BLaER1 treated with 17β-estradiol and CSF1 and Interleukin-3, amounts not matched to agents 10 nM and 100 nM (cell line): ENCODE measurements around the gene MFN2.

Experiments
- H3K27ac ChIP-seq, 11 experiments: shearing (Covaris generic); formaldehyde crosslinking; 2 replicates each; pipeline ENCODE4 v1.8.1; 2022
- H3K27me3 ChIP-seq, 11 experiments: shearing (Covaris generic); formaldehyde crosslinking; 2 replicates each; pipeline ENCODE4 v1.8.1; 2022
- H3K36me3 ChIP-seq, 11 experiments: shearing (Covaris generic); formaldehyde crosslinking; 2 replicates each; pipeline ENCODE4 v1.8.1; 2022
- H3K4me1 ChIP-seq, 10 experiments: shearing (Covaris generic); formaldehyde crosslinking; 2 replicates each; pipeline ENCODE4 v1.8.1; 2022
- H3K4me2 ChIP-seq, 11 experiments: shearing (Covaris generic); formaldehyde crosslinking; 2 replicates each; pipeline ENCODE4 v1.8.1; 2022
- H3K4me3 ChIP-seq, 10 experiments: shearing (Covaris generic); formaldehyde crosslinking; 2 replicates each; pipeline ENCODE4 v1.8.1; 2022
- H3K9ac ChIP-seq, 11 experiments: shearing (Covaris generic); formaldehyde crosslinking; 2 replicates each; pipeline ENCODE4 v1.8.1; 2022
- H3K9me3 ChIP-seq, 11 experiments: shearing (Covaris generic); formaldehyde crosslinking; replicated peaks in 1 of 11; 2 replicates each; pipeline ENCODE4 v1.8.1; 2022
- H4K20me1 ChIP-seq, 11 experiments: shearing (Covaris generic); formaldehyde crosslinking; 2 replicates each; pipeline ENCODE4 v1.8.1; 2022
- Cebpa-rat ChIP-seq, 11 experiments: shearing (Covaris generic); IDR thresholded peaks; 2 replicates each; pipeline ENCODE4 v1.8.1; 2022

Gene MFN2

GRCh38 chr1:11955221-11955620 is 25.0 kb upstream of the MFN2 start:
- Histone ChIP-seq H4K20me1 (peaks cover 0 to 22% (median 0%) of the 10 kb centered on the region in 11 experiments; a peak in 2 of 22 replicates), H3K4me3 (no peak overlapping the region), H3K4me1 (peaks cover 0 to 5% (median 1%) of the 10 kb centered on the region in 10 experiments; a peak in 10 of 20 replicates), H3K27ac (no peak overlapping the region), H3K36me3 (peaks cover 37 to 96% (median 84%) of the 10 kb centered on the region in 11 experiments), H3K9ac (no peak overlapping the region), H3K27me3 (no peaks in the 10 kb centered on the region), H3K4me2 (no peak overlapping the region), H3K9me3 (no peaks in the 10 kb centered on the region)
- no peak for TF ChIP-seq Cebpa-rat (IDR thresholded peaks at IDR 0.05)

DNA sequence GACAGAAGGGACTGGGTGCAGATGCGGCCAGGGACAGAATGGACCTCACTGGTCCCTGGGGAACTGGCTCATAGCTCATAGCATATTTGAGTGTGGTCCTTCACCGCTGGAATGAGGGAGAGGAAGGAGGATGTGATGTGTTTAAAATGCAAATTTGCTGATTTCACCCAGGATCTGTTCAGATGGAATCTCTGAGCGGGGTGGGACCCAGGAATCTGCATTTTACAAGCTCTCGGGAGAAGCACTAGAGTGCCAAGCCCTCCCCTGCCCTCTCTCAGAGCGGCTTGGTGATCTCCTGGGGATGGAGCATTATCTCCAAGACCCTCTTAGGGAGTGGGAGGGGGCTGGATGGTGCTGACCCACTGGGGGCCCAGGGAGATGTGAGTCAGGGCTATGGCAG is 22.8 kb upstream of the MFN2 start:
- H3K4me3 ChIP-seq = no peak overlapping the region
- H3K4me1 ChIP-seq = peaks cover 0 to 22% (median 15%) of the 10 kb centered on the region in 10 experiments; a peak in 12 of 20 replicates
- no peaks in the 10 kb centered on the region for H3K27me3 ChIP-seq
- TF ChIP-seq Cebpa-rat (IDR thresholded peaks at IDR 0.05) = no peak
- H3K27ac ChIP-seq = no peak overlapping the region
- H3K4me2 ChIP-seq = no peak overlapping the region
- no peaks in the 10 kb centered on the region for H3K9me3 ChIP-seq
- H4K20me1 ChIP-seq = peaks cover 0 to 22% (median 0%) of the 10 kb centered on the region in 11 experiments; a peak in 2 of 22 replicates
- peaks cover 41 to 94% (median 82%) of the 10 kb centered on the region in 11 experiments for H3K36me3 ChIP-seq
- H3K9ac ChIP-seq = no peak overlapping the region

GRCh38 chr1:11957897-11958296 is 22.3 kb upstream of the MFN2 start:
- no peaks in the 10 kb centered on the region for H3K9me3 ChIP-seq
- no peak overlapping the region for H3K4me3 ChIP-seq
- peaks cover 43 to 94% (median 82%) of the 10 kb centered on the region in 11 experiments for H3K36me3 ChIP-seq
- H3K27me3 ChIP-seq = no peaks in the 10 kb centered on the region
- no peak for TF ChIP-seq Cebpa-rat (IDR thresholded peaks at IDR 0.05)
- no peak overlapping the region for H3K27ac ChIP-seq
- no peak overlapping the region for H3K9ac ChIP-seq
- no peak overlapping the region for H3K4me2 ChIP-seq
- peaks cover 0 to 20% (median 0%) of the 10 kb centered on the region in 11 experiments; a peak in 2 of 22 replicates for H4K20me1 ChIP-seq
- H3K4me1 ChIP-seq = peaks cover 0 to 22% (median 15%) of the 10 kb centered on the region in 10 experiments; a peak in 12 of 20 replicates

- peak overlapping the region in 6 of 11 experiments; percentile 56 to 81 (median 70); a peak in 5 of 22 replicates for H3K27ac ChIP-seq
- H4K20me1 ChIP-seq = peaks cover 0 to 15% (median 0%) of the 10 kb centered on the region in 11 experiments; a peak in 1 of 22 replicates
- H3K9ac ChIP-seq = peak overlapping the region in 2 of 11 experiments; percentile 35 to 60; a peak in 4 of 22 replicates
- no peaks in the 10 kb centered on the region for H3K9me3 ChIP-seq
- H3K4me3 ChIP-seq = no peak overlapping the region
- peaks cover 0 to 22% (median 15%) of the 10 kb centered on the region in 10 experiments; a peak in 15 of 20 replicates for H3K4me1 ChIP-seq
- no peak for TF ChIP-seq Cebpa-rat (IDR thresholded peaks at IDR 0.05)
- peak overlapping the region in 6 of 11 experiments; percentile 27 to 75 (median 57); a peak in 10 of 22 replicates for H3K4me2 ChIP-seq
- H3K27me3 ChIP-seq = no peaks in the 10 kb centered on the region
- H3K36me3 ChIP-seq = peaks cover 48 to 94% (median 82%) of the 10 kb centered on the region in 11 experiments
Measured at GRCh38 chr1:11960276-11960675, 20.0 kb upstream of the MFN2 start.

DNA sequence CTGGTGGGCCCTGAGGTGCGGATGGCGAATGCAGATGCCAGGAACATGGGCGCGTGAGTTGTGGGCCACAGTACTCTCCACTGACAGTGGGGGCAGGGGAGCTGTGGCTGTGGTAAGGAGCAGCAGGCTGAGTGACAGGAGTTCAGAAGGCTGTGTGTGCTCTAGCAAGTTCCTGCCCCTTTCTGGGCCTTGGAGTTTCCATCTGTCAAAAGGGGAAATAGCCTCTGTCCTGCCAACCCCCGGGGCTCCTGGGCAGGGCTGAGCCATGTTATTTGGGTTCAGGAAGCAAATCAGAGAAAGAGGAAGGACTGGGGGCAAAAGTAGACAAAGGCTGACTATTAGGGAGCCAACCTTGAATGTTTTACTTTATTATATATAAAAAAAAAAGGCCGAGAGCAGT is 19.5 kb upstream of the MFN2 start:
- Histone ChIP-seq H3K4me2 (peak overlapping the region in 7 of 11 experiments; percentile 7 to 75 (median 56); a peak in 12 of 22 replicates), H3K27me3 (no peaks in the 10 kb centered on the region), H4K20me1 (peaks cover 0 to 15% (median 0%) of the 10 kb centered on the region in 11 experiments; a peak in 1 of 22 replicates), H3K4me3 (no peak overlapping the region; a peak in 1 of 20 replicates), H3K36me3 (peaks cover 52 to 94% (median 83%) of the 10 kb centered on the region in 11 experiments), H3K9me3 (no peaks in the 10 kb centered on the region), H3K27ac (peak overlapping the region in 9 of 11 experiments; percentile 36 to 81 (median 60); a peak in 15 of 22 replicates), H3K4me1 (peaks cover 0 to 22% (median 15%) of the 10 kb centered on the region in 10 experiments; a peak in 15 of 20 replicates), H3K9ac (peak overlapping the region in 9 of 11 experiments; percentile 9 to 61 (median 52); a peak in 17 of 22 replicates)
- TF ChIP-seq Cebpa-rat (IDR thresholded peaks at IDR 0.05) = no peak

- no peaks in the 10 kb centered on the region for H3K27me3 ChIP-seq
- H3K4me1 ChIP-seq = peaks cover 0 to 22% (median 15%) of the 10 kb centered on the region in 10 experiments; a peak in 15 of 20 replicates
- H3K27ac ChIP-seq = peak overlapping the region in 9 of 11 experiments; percentile 36 to 81 (median 60); a peak in 16 of 22 replicates
- TF ChIP-seq Cebpa-rat (IDR thresholded peaks at IDR 0.05) = no peak
- peak overlapping the region in 9 of 11 experiments; percentile 9 to 61 (median 52); a peak in 15 of 22 replicates for H3K9ac ChIP-seq
- H4K20me1 ChIP-seq = peaks cover 0 to 14% (median 0%) of the 10 kb centered on the region in 11 experiments; a peak in 1 of 22 replicates
- H3K36me3 ChIP-seq = peaks cover 53 to 93% (median 86%) of the 10 kb centered on the region in 11 experiments
- H3K4me3 ChIP-seq = no peak overlapping the region; a peak in 1 of 20 replicates
- H3K9me3 ChIP-seq = no peaks in the 10 kb centered on the region
- peak overlapping the region in 7 of 11 experiments; percentile 7 to 75 (median 56); a peak in 12 of 22 replicates for H3K4me2 ChIP-seq
Measured at GRCh38 chr1:11961230-11961629, 19.0 kb upstream of the MFN2 start.

- Histone ChIP-seq H3K4me3 (no peak overlapping the region), H3K9ac (no peak overlapping the region), H3K27ac (no peak overlapping the region), H3K27me3 (no peaks in the 10 kb centered on the region), H3K4me2 (no peak overlapping the region), H3K4me1 (peaks cover 0 to 26% (median 17%) of the 10 kb centered on the region in 10 experiments; a peak in 16 of 20 replicates), H4K20me1 (peaks cover 0 to 9% (median 0%) of the 10 kb centered on the region in 11 experiments; a peak in 3 of 22 replicates), H3K9me3 (no peaks in the 10 kb centered on the region), H3K36me3 (peaks cover 33 to 91% (median 73%) of the 10 kb centered on the region in 11 experiments)
- TF ChIP-seq Cebpa-rat (IDR thresholded peaks at IDR 0.05) = no peak
Measured at GRCh38 chr1:11963622-11964021, 16.6 kb upstream of the MFN2 start.

- Histone ChIP-seq H3K4me1 (peaks cover 0 to 26% (median 17%) of the 10 kb centered on the region in 10 experiments; a peak in 16 of 20 replicates), H3K4me3 (no peak overlapping the region), H3K9ac (0 out of 22 replicates have a peak overlapping the region, but pooled peaks of 2 of the 11 experiments have one; percentile 10 to 29), H3K4me2 (no peak overlapping the region), H3K27me3 (no peaks in the 10 kb centered on the region), H3K36me3 (peaks cover 32 to 92% (median 79%) of the 10 kb centered on the region in 11 experiments), H3K9me3 (no peaks in the 10 kb centered on the region), H4K20me1 (peaks cover 0 to 9% (median 0%) of the 10 kb centered on the region in 11 experiments; a peak in 3 of 22 replicates), H3K27ac (no peak overlapping the region)
- TF ChIP-seq Cebpa-rat (IDR thresholded peaks at IDR 0.05) = no peak
Measured at GRCh38 chr1:11964656-11965055, 15.6 kb upstream of the MFN2 start.

DNA sequence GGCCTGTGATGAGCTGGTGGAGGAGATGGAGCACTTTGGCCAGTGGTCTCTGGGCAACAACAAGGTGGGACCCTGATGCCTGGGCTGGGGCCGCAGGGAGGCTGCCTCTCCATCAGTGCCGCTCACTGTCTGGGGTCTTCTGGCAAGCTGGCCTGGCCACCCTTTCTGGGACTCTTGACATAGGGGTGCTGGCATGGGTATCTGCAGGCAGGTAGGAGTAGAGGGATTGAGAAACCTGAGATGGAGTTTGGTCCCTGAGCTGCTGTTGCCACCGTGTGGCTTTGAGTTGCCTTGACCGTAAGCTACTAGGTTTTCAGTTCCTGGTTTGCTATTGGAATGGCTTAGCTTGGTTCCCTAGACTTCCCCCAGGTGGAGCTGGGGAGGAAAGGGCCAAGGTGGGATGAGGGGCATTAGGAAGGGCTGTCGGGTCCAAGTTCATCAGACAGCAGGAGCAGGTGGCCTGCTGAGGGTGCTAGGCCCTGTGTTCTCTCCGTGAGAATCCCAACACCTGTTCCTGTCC is 13.2 kb upstream of the MFN2 start:
- peak overlapping the region in 1 of 11 experiments; percentile 32; a peak in 1 of 22 replicates for H3K27ac ChIP-seq
- H3K9ac ChIP-seq = peak overlapping the region in 3 of 11 experiments; percentile 29 to 34 (median 31); a peak in 4 of 22 replicates
- no peak overlapping the region for H3K4me3 ChIP-seq
- H3K4me2 ChIP-seq = peak overlapping the region in 1 of 11 experiments; percentile 6; a peak in 1 of 22 replicates
- H4K20me1 ChIP-seq = peaks cover 0 to 9% (median 0%) of the 10 kb centered on the region in 11 experiments; a peak in 3 of 22 replicates
- peaks cover 21 to 91% (median 64%) of the 10 kb centered on the region in 11 experiments for H3K36me3 ChIP-seq
- H3K4me1 ChIP-seq = peaks cover 0 to 13% (median 9%) of the 10 kb centered on the region in 10 experiments; a peak in 11 of 20 replicates
- no peaks in the 10 kb centered on the region for H3K27me3 ChIP-seq
- no peaks in the 10 kb centered on the region for H3K9me3 ChIP-seq
- TF ChIP-seq Cebpa-rat (IDR thresholded peaks at IDR 0.05) = no peak
